Peyer's patch (tissue), 4 donors: ENCODE results near the gene KLF11. TPM values are rescaled to one million over a fixed set of nuclear protein-coding genes. Genes with fewer than 3 reads are reported as not detected.

Experiments used
- DNase-seq, 3 donors: peaks; one replicate each; pipeline ENCODE4 v3.0.0-alpha.2; 2017 to 2019
- H3K27ac ChIP-seq, 4 donors: fragments of 200-600 bp; sonication (generic); one replicate each; pipeline ENCODE4 v1.5.1; 2016 to 2019
- H3K27me3 ChIP-seq, 2 donors: fragments of 200-600 bp; sonication (generic); one replicate each; pipeline ENCODE4 v1.5.1; 2019
- H3K36me3 ChIP-seq, 3 donors: fragments of 200-600 bp; sonication (generic); one replicate each; pipeline ENCODE4 v1.5.1; 2016 to 2019
- H3K4me1 ChIP-seq, 4 donors: fragments of 200-600 bp; sonication (generic); one replicate each; pipeline ENCODE4 v1.5.1; 2016 to 2019
- H3K4me3 ChIP-seq, 4 donors: fragments of 200-600 bp; sonication (generic); 1 replicate in 3 of 4; 2 replicates in 1 of 4; pipeline ENCODE4 v1.5.1; 2016 to 2019; ENCODE audit warnings: mild to moderate bottlenecking in 1 of 4
- H3K9me3 ChIP-seq, 4 donors: fragments of 200-600 bp; sonication (generic); one replicate each; pipeline ENCODE4 v1.5.1; 2016 to 2019; ENCODE audit warnings: mild to moderate bottlenecking in 1 of 4
- POLR2A ChIP-seq, 2 donors: fragments of 450-650 bp; IDR thresholded peaks; one replicate each; pipeline ENCODE4 v1.5.1; 2017; ENCODE audit warnings: antibody characterized with exemption in 2 of 2, mild to moderate bottlenecking in 2 of 2, moderate library complexity in 2 of 2
- total RNA-seq, 4 donors: library from RNA; depleted of rRNA; stranded (reverse); fragments of >200 nt; gene quantifications; one replicate each; pipeline ENCODE4 v1.1.0, GENCODE V29; 2016
- TF ChIP-seq, protein P1 (sequence below), 6 experiments: fragments of 450-650 bp in 4 of 6; fragments of 200-600 bp in 2 of 6; sonication (generic) in 1 of 6; IDR thresholded peaks; one replicate each; pipeline ENCODE4 v1.5.1; 2017 to 2019; ENCODE audit warnings: antibody characterized with exemption in 6 of 6, mild to moderate bottlenecking in 3 of 6, moderate library complexity in 1 of 6

Gene KLF11
- total RNA-seq, 4 donors from 2014 or later: 4.0 to 17.3 (median 11.5) TPM

DNA sequence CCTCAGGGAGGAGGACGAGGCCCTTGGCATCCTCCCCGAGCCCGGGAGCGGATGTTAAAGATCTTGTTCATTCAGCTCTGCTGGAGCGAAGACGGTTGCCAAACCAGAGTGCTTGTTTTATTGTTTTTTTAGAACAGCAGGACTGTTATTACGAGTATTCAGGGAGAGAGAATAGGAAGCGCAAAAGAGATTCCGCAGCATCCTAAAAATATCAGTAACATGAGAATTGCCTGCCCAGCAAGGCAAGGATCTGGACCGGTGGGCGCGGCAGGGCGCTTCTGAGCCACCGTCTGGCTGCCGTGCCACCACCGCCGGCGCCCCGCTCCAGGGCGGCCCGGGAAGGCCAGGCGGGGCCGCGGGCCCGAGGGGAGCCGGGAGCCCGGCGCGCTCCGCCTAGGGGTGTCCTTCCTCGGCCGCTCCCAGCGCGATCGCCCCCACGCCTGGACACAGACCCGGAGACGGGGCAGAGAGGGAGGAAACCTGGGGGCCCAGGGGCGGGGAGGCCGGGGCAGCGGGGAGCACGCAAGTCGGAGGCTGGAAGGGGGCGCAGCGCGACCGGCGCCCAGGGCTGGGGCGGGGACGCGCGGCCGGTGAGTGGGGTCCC lies 36.0 kb downstream of the KLF11 start:
- no peak for DNase-seq
- Histone ChIP-seq H3K4me1 (peaks cover 0 to 23% (median 11%) of the 10 kb centered on the region in 4 donors), H3K9me3 (no peaks in the 10 kb centered on the region), H3K27me3 (peaks cover 0 to 23% of the 10 kb centered on the region in 2 donors), H3K4me3 (peak overlapping the region; percentile 37 to 66 (median 51)), H3K27ac (peak overlapping the region; percentile 17 to 78 (median 74)), H3K36me3 (no peaks in the 10 kb centered on the region)
- TF ChIP-seq, protein P1, sequence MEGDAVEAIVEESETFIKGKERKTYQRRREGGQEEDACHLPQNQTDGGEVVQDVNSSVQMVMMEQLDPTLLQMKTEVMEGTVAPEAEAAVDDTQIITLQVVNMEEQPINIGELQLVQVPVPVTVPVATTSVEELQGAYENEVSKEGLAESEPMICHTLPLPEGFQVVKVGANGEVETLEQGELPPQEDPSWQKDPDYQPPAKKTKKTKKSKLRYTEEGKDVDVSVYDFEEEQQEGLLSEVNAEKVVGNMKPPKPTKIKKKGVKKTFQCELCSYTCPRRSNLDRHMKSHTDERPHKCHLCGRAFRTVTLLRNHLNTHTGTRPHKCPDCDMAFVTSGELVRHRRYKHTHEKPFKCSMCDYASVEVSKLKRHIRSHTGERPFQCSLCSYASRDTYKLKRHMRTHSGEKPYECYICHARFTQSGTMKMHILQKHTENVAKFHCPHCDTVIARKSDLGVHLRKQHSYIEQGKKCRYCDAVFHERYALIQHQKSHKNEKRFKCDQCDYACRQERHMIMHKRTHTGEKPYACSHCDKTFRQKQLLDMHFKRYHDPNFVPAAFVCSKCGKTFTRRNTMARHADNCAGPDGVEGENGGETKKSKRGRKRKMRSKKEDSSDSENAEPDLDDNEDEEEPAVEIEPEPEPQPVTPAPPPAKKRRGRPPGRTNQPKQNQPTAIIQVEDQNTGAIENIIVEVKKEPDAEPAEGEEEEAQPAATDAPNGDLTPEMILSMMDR (IDR thresholded peaks at IDR 0.05): no peak
- TF ChIP-seq POLR2A (IDR thresholded peaks at IDR 0.05): no peak

DNA sequence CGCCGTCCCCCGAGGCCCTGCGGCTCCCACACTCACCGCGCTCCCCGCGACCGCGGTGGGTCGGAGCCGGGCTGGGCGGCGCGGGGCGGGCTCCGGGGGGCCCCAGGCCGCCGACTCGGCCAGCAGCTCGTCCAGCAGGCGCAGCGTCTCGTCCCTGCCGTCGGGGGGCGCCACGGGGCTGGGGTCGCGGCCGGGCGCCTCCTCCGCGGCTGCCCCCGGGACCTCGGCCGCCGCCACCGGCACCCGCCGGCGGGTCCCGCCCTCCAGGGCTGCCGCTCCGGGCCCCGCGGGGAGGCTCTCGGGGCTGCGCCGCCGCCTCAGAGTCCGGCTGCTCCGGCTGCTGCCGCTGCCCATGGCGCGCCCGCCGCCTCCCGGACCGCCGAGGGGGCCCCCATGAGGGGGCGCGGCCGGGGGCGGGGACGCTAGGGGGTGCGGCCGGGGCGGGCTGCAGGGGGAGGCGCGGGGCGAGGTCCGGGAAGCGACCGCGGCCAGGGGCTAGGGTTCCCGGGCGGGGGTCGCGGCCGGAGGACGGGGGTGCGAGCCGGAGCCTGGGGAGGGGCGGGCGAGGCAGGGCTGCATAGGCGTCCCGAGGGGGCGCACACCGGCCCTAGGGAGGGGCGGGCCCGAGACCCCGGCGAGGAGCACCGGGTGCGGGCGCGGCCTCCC lies 36.7 kb downstream of the KLF11 start, which contains the start of gene CYS1:
TSS of gene CYS1 (minus strand) at position 542 of the 666 bp plus-strand sequence. CDS start at position 354, 188 bp downstream.
- Histone ChIP-seq H3K36me3 (no peaks in the 10 kb centered on the region), H3K4me1 (peaks cover 0 to 23% (median 11%) of the 10 kb centered on the region in 4 donors), H3K4me3 (peak within 1 kb of the TSS; percentile 37 to 66 (median 51)), H3K27me3 (peaks cover 0 to 23% of the 10 kb centered on the region in 2 donors), H3K9me3 (no peaks in the 10 kb centered on the region), H3K27ac (peak within 1 kb of the TSS; percentile 17 to 78 (median 74))
- DNase-seq: no peak
- TF ChIP-seq, protein P1 (IDR thresholded peaks at IDR 0.05): peak in 2 of 6 experiments; percentile 23 to 25
- TF ChIP-seq POLR2A (IDR thresholded peaks at IDR 0.05): no peak

DNA sequence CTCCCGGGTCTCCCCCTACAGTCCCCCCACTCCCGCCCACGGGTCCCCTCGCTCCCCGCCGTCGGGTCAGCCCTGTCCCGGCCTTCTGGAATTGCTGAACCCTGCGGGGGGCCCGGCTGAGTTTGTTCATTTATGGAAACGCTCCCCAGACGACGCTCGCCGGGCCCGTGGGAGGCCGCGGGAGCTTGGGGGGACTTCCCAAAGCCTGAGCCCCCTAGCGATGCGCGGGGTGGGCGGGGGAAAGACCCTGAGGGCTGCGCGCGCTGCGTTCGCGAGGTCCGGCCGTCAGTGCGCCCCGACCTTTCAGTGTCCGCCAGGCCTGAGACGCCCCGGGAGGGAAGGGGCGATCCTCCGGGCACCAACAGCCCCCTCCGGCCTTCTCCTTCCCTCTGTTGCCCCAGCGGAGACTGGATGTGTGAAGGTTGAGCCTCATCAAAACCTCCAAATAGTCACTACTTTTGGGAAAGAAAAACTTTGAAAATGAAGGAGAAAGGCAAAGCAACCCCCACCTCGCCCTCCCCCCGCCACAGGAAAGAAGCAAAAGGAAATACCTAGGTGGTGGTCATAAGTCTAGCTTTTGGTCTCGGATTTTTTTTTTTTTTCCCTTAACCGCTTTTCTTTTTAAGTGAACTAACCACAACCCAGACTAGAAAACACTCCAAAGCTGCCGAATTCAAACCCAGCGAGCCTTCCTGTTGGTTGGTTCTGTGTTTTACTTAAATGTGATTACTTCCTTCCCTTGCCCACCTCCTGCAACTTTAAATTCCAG lies 37.4 kb downstream of the KLF11 start:
- H3K36me3 ChIP-seq: no peaks in the 10 kb centered on the region
- H3K27me3 ChIP-seq: peaks cover 0 to 23% of the 10 kb centered on the region in 2 donors
- peak overlapping the region in 3 of 4 donors; percentile 74 to 78 (median 74) for H3K27ac ChIP-seq
- DNase-seq: no peak
- no peaks in the 10 kb centered on the region for H3K9me3 ChIP-seq
- H3K4me3 ChIP-seq: peak overlapping the region; percentile 13 to 66 (median 51)
- H3K4me1 ChIP-seq: peaks cover 0 to 23% (median 11%) of the 10 kb centered on the region in 4 donors
- TF ChIP-seq POLR2A (IDR thresholded peaks at IDR 0.05): no peak
- TF ChIP-seq, protein P1 (IDR thresholded peaks at IDR 0.05): no peak

DNA sequence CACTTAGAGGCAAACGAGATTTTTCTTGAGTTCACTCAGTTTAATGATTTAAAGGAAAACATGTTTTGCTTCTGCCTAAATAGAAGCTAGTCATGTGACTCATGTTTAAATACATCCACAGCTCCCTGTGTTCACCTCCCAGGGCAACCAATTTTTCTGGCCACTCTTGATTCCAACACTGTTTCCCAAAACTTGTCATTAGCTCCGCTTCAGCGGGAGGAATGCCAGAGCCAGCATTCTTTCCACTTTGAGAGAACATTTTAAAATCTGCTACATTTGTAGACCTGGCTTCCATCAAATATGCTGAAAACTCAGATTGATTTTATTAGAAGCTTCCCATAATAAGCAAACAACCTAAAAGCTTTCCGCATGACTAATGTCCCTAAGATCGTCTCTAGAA lies 39.7 kb downstream of the KLF11 start:
- DNase-seq: no peak
- H3K36me3 ChIP-seq: no peaks in the 10 kb centered on the region
- peaks cover 0 to 23% of the 10 kb centered on the region in 2 donors for H3K27me3 ChIP-seq
- TF ChIP-seq, protein P1 (IDR thresholded peaks at IDR 0.05): no peak
- TF ChIP-seq POLR2A (IDR thresholded peaks at IDR 0.05): no peak
- peaks cover 0 to 23% (median 11%) of the 10 kb centered on the region in 4 donors for H3K4me1 ChIP-seq
- H3K27ac ChIP-seq: no peak overlapping the region
- H3K9me3 ChIP-seq: no peaks in the 10 kb centered on the region
- H3K4me3 ChIP-seq: no peak overlapping the region

DNA sequence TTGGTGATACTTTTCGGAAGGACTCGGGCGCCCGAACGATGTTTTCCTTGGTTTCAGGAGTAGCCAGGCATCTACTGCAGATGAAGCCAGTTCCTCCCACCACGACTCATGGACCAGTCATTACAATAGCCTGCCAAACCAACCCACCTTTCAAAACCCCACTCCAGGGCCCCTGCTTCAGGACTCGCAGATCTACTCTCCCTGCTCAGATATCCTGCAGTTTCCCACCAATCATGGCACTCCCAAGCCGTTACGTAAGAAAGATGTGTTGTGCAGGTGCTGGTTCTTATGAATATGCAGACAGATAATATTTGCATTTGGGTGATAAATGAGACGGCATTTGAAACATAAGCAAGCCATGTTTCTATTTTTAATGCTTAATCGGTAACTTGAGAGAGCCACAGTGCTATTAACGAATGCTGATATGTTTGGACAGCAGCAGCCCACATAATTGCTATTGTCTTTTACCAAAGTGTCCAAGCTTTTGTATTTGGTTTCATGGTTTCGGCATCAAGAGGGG lies 40.4 kb downstream of the KLF11 start:
- Histone ChIP-seq H3K4me1 (peaks cover 0 to 22% (median 9%) of the 10 kb centered on the region in 4 donors), H3K27me3 (peaks cover 0 to 21% of the 10 kb centered on the region in 2 donors), H3K4me3 (no peak overlapping the region), H3K27ac (no peak overlapping the region), H3K36me3 (no peaks in the 10 kb centered on the region), H3K9me3 (no peaks in the 10 kb centered on the region)
- DNase-seq: no peak
- TF ChIP-seq, protein P1 (IDR thresholded peaks at IDR 0.05): no peak
- TF ChIP-seq POLR2A (IDR thresholded peaks at IDR 0.05): no peak
